ENCODE data around the gene TOMM20.
A peak's percentile ranks its signal among the peaks of the same experiment; 100 is the strongest.

The TOMM20 gene

GRCh38 chr1:235160957-235161684 lies 32.5 kb upstream of the TOMM20 start, which contains the start of gene RBM34 (continued):
- TF ChIP-seq ZNF146 (tag by site-specific recombination; IDR thresholded peaks at IDR 0.05) (peak; percentile 42; the same call in 1 of the 2 replicates), ZNF514 (tag by site-specific recombination; IDR thresholded peaks at IDR 0.05) (no peak), ZNF354C (tag by site-specific recombination; IDR thresholded peaks at IDR 0.05; ENCODE audit: borderline replicate concordance, low read depth) (no peak), ZNF660 (tag by site-specific recombination; IDR thresholded peaks at IDR 0.05) (peak; percentile 78; the same call in 1 of the 2 replicates), ZNF76 (tag by site-specific recombination; IDR thresholded peaks at IDR 0.05; ENCODE audit: borderline replicate concordance, low read depth) (peak; percentile 93), ZNF473 (tag by site-specific recombination; IDR thresholded peaks at IDR 0.05) (no peak), ZNF37A (tag by site-specific recombination; IDR thresholded peaks at IDR 0.05) (no peak), ZNF140 (tag by site-specific recombination; IDR thresholded peaks at IDR 0.05) (no peak), ZNF248 (tag by site-specific recombination; IDR thresholded peaks at IDR 0.05) (no peak), ZBTB20 (tag by site-specific recombination; IDR thresholded peaks at IDR 0.05) (peak; percentile 55; the same call in 1 of the 2 replicates), ZNF292 (tag by site-specific recombination; IDR thresholded peaks at IDR 0.05; ENCODE audit: borderline replicate concordance, low read depth) (no peak), FEZF1 (tag by site-specific recombination; IDR thresholded peaks at IDR 0.05) (0 out of 2 replicates have a peak, but pooled peaks have one; percentile 4), ZNF521 (tag by site-specific recombination; IDR thresholded peaks at IDR 0.05) (no peak), ELK4 (IDR thresholded peaks at IDR 0.05; ENCODE audit: borderline replicate concordance, low read depth, low read length) (peak; percentile 77; the same call in 1 of the 2 replicates), ZNF629 (tag by site-specific recombination; IDR thresholded peaks at IDR 0.05) (peak; percentile 85), ZNF555 (tag by site-specific recombination; conservative IDR thresholded peaks at IDR 0.05) (no peak), ZNF426 (tag by site-specific recombination; IDR thresholded peaks at IDR 0.05) (no peak), ZNF19 (tag by site-specific recombination; IDR thresholded peaks at IDR 0.05; ENCODE audit: low read depth) (no peak), ZNF214 (tag by site-specific recombination; IDR thresholded peaks at IDR 0.05; ENCODE audit: borderline replicate concordance) (no peak), ZSCAN18 (tag by site-specific recombination; IDR thresholded peaks at IDR 0.05) (no peak), ZNF645 (tag by site-specific recombination; IDR thresholded peaks at IDR 0.05) (no peak), ZEB2 (tag by site-specific recombination; IDR thresholded peaks at IDR 0.05) (peak; percentile 92), GLIS1 (tag by site-specific recombination; IDR thresholded peaks at IDR 0.05) (peak; percentile 74), BCL6B (tag by site-specific recombination; IDR thresholded peaks at IDR 0.05) (no peak), ZNF274 (IDR thresholded peaks at IDR 0.05; ENCODE audit: low read length) (no peak), ZNF274 (tag by site-specific recombination; IDR thresholded peaks at IDR 0.05; ENCODE audit: borderline replicate concordance) (no peak), ZNF10 (tag by site-specific recombination; IDR thresholded peaks at IDR 0.05) (peak; percentile 84; the same call in 1 of the 2 replicates), ZNF302 (tag by site-specific recombination; IDR thresholded peaks at IDR 0.05; ENCODE audit: low read depth) (no peak), ZNF530 (tag by site-specific recombination; IDR thresholded peaks at IDR 0.05; ENCODE audit: low read depth) (no peak), ZSCAN5A (tag by site-specific recombination; IDR thresholded peaks at IDR 0.05) (peak; percentile 62), ZNF791 (tag by site-specific recombination; IDR thresholded peaks at IDR 0.05) (no peak), ZFP41 (tag by site-specific recombination; IDR thresholded peaks at IDR 0.05; ENCODE audit: borderline replicate concordance) (no peak), ZNF792 (tag by site-specific recombination; IDR thresholded peaks at IDR 0.05) (no peak), ZSCAN4 (tag by site-specific recombination; IDR thresholded peaks at IDR 0.05) (0 out of 2 replicates have a peak, but pooled peaks have one; percentile 47)
